ENCODE measurements around the gene CTTNBP2. TPM values are rescaled to one million over a fixed set of nuclear protein-coding genes. Genes with fewer than 3 reads are reported as not detected.

Gene CTTNBP2
- total RNA-seq, 2 donors from 2014 or later: 5.7 to 8.3 TPM

DNA sequence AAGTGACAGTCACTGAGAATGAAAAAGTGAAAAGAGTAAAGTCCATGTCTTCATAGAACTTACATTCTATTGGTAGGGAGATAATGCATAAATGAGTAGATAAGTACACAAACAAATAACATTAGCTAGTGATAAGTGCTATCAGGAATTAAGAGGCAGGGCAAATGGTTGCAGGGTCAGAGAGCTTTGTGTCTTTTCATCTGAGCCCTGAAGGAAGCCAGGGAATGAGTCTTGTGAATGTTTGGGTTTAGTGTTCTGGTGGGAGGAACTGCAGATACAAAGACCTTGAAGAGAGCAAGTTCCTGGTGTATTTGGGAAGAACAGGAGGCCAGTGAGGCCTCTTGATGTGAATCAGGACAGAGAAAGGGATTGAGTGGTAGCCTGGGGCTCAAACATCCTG, 183.8 kb downstream of the CTTNBP2 start:
- no peak overlapping the region for H3K27ac ChIP-seq
- H3K27me3 ChIP-seq (replicated peaks; ENCODE audit: insufficient read depth): no peaks in the 10 kb centered on the region
- no peaks in the 10 kb centered on the region for H3K36me3 ChIP-seq
- no peak for DNase-seq (ENCODE audit: low spot score)
- H3K4me3 ChIP-seq: no peak overlapping the region
- intact Hi-C loops (cut with DNase I): no loop called here
- no peaks in the 10 kb centered on the region for H3K4me1 ChIP-seq (replicated peaks)
- TF ChIP-seq POLR2A (IDR thresholded peaks at IDR 0.05) (no peak), POLR2AphosphoS5 (IDR thresholded peaks at IDR 0.05) (no peak)
- TF ChIP-seq, protein P1, sequence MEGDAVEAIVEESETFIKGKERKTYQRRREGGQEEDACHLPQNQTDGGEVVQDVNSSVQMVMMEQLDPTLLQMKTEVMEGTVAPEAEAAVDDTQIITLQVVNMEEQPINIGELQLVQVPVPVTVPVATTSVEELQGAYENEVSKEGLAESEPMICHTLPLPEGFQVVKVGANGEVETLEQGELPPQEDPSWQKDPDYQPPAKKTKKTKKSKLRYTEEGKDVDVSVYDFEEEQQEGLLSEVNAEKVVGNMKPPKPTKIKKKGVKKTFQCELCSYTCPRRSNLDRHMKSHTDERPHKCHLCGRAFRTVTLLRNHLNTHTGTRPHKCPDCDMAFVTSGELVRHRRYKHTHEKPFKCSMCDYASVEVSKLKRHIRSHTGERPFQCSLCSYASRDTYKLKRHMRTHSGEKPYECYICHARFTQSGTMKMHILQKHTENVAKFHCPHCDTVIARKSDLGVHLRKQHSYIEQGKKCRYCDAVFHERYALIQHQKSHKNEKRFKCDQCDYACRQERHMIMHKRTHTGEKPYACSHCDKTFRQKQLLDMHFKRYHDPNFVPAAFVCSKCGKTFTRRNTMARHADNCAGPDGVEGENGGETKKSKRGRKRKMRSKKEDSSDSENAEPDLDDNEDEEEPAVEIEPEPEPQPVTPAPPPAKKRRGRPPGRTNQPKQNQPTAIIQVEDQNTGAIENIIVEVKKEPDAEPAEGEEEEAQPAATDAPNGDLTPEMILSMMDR (IDR thresholded peaks at IDR 0.05): no peak
- H3K9me3 ChIP-seq: no peaks in the 10 kb centered on the region

DNA sequence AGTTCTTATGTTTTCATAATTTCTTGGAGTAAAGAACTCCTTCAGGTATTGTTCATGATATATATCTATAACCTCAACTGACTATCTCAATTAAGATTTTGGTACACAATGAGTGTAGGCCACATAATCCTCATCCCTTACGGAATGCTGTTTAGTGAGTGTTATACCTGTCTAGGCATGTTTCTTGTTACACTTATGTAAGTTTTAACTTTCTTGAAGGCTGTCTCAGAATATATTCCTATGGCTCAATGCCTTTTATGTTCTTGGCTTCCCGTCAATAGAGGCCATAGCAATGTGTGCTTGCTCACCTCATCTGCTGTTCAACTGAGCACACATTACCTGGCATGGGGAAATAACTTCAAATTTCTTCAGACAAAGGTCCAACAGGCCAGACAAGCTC, 185.1 kb downstream of the CTTNBP2 start:
- WGBS: 69% methylated on average over 2 of the region's 2 CpGs
- TF ChIP-seq, protein P1 (IDR thresholded peaks at IDR 0.05): no peak
- TF ChIP-seq POLR2AphosphoS5 (IDR thresholded peaks at IDR 0.05) (no peak), POLR2A (IDR thresholded peaks at IDR 0.05) (no peak)
- intact Hi-C loops (cut with DNase I): no loop called here
- no peaks in the 10 kb centered on the region for H3K36me3 ChIP-seq
- no peaks in the 10 kb centered on the region for H3K27me3 ChIP-seq (replicated peaks; ENCODE audit: insufficient read depth)
- no peak for DNase-seq (ENCODE audit: low spot score)
- H3K27ac ChIP-seq: no peak overlapping the region
- H3K4me3 ChIP-seq: no peak overlapping the region
- no peaks in the 10 kb centered on the region for H3K9me3 ChIP-seq
- no peaks in the 10 kb centered on the region for H3K4me1 ChIP-seq (replicated peaks)

DNA sequence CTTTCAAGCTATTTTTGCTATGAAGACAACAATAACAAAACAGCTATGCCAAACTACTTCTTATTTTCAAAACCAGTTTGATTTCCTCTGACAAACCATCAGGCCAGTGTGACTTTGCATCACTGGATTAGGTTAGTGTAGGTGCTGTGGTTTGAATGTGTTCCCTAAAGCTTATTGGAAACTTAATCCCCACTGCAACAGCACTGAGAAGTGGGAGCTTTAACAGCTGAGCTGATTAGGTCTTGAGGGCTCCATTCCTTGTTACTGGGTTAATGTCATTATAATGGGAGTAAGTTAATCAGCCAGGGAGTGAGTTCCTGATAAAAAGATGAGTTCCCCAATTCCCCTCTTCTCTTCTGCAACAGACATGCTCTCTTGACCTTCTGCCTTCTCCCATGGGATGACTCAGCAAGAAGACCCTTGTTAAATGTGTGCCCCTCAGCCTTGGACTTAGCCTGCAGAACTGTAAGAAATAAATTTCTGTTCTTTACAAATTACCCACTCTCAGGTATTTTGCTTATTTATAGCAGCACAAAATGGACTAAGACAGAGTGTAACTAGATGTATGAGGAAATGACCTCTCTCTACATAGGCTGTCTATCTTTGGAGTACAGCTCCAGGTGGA, 186.8 kb downstream of the CTTNBP2 start:
- TF ChIP-seq POLR2AphosphoS5 (IDR thresholded peaks at IDR 0.05) (no peak), POLR2A (IDR thresholded peaks at IDR 0.05) (no peak)
- TF ChIP-seq, protein P1 (IDR thresholded peaks at IDR 0.05): no peak
- DNase-seq (ENCODE audit: low spot score): no peak
- Histone ChIP-seq H3K9me3 (no peaks in the 10 kb centered on the region), H3K27me3 (replicated peaks; ENCODE audit: insufficient read depth) (no peaks in the 10 kb centered on the region), H3K4me3 (no peak overlapping the region), H3K36me3 (no peaks in the 10 kb centered on the region), H3K27ac (no peak overlapping the region), H3K4me1 (replicated peaks) (no peaks in the 10 kb centered on the region)
- intact Hi-C loops (cut with DNase I): no loop called here

DNA sequence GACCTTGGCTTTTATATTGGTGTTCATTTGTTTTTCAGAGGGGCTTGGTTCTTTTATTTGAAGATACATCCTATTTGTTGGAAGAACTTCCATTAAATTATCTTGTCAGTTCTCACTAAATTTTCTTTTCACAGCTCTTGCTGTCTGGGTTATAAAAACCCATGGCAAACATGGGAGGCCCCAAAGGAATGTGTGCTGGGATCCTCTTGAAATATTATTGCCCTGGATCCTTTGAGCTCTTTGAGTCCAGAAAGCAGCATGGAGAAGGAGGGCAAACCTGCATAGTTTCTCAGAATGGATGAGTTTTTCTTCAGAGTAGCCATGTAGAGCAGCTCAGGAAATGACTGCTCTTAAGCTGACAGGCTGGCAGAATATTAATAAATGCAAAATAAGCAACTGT, 187.4 kb downstream of the CTTNBP2 start:
- H3K36me3 ChIP-seq: no peaks in the 10 kb centered on the region
- H3K4me3 ChIP-seq: no peak overlapping the region
- no peaks in the 10 kb centered on the region for H3K4me1 ChIP-seq (replicated peaks)
- no peak overlapping the region for H3K27ac ChIP-seq
- no peaks in the 10 kb centered on the region for H3K9me3 ChIP-seq
- intact Hi-C loops (cut with DNase I): no loop called here
- no peaks in the 10 kb centered on the region for H3K27me3 ChIP-seq (replicated peaks; ENCODE audit: insufficient read depth)
- DNase-seq (ENCODE audit: low spot score): no peak
- TF ChIP-seq, protein P1 (IDR thresholded peaks at IDR 0.05): no peak
- no peak for TF ChIP-seq POLR2A (IDR thresholded peaks at IDR 0.05)
- no peak for TF ChIP-seq POLR2AphosphoS5 (IDR thresholded peaks at IDR 0.05)

DNA sequence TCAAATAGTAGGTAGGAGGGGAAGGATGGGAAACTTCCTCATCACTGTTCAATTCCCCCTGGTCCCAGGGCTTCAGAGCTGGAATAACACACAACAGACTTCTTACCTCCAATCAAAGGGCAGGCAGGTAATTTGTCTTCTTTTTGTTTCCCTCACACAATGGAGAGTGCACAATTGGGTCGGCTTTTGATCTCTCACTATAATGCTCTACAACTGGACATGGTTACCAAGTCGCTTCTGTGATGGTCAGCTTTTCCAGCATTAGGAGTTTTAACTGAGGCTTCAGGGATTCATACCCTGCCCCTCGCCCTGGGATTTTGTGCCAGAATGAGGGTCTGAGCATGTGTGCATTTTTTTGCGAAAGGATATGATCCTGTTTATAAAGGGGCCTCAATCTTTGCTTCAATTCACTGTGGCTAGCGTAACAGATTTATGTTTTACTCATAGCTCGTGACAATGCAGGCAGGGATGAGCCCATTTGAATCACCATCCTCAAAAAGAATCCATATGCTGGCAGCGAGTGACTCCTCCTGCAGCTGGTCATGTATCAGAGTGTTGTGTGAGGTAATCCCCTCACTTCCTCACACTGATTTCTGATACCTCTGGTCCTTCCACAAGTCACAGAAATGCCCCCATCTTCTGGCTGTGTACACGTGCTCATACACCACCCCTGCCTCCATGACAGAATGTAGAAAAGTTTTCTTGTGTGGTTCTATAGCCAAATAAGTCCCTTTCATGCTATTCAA, 189.6 kb downstream of the CTTNBP2 start:
- WGBS: 88% methylated on average over 8 of the region's 8 CpGs
- intact Hi-C loops (cut with DNase I): no loop called here
- no peak overlapping the region for H3K4me3 ChIP-seq

More for the DNA sequence above, 189.6 kb downstream of the CTTNBP2 start:
- no peak for TF ChIP-seq POLR2AphosphoS5 (IDR thresholded peaks at IDR 0.05)
- TF ChIP-seq, protein P1 (IDR thresholded peaks at IDR 0.05): no peak
- TF ChIP-seq POLR2A (IDR thresholded peaks at IDR 0.05): no peak
- no peaks in the 10 kb centered on the region for H3K27me3 ChIP-seq (replicated peaks; ENCODE audit: insufficient read depth)
- no peaks in the 10 kb centered on the region for H3K36me3 ChIP-seq
- DNase-seq (ENCODE audit: low spot score): no peak
- no peaks in the 10 kb centered on the region for H3K9me3 ChIP-seq
- no peaks in the 10 kb centered on the region for H3K4me1 ChIP-seq (replicated peaks)
- no peak overlapping the region for H3K27ac ChIP-seq

Data from prostate gland (tissue), 2 donors.